ENCODE results near the gene BZW1. TPM values are rescaled to one million over a fixed set of nuclear protein-coding genes. Genes with fewer than 3 reads are reported as not detected.

Gene BZW1
- total RNA-seq, 1 donor, result 590 TPM

- H3K4me1 ChIP-seq (ENCODE audit: insufficient read depth, low read length), result peaks cover 37% of the 10 kb centered on the region
- no peaks in the 10 kb centered on the region for H3K27me3 ChIP-seq (ENCODE audit: insufficient read depth, low read length)
- H3K79me2 ChIP-seq (ENCODE audit: insufficient read depth, low read length), result no peaks in the 10 kb centered on the region
- no peak for DNase-seq (ENCODE audit: insufficient read length, low spot score, missing footprints)
- no peaks in the 10 kb centered on the region for H3K9me3 ChIP-seq (ENCODE audit: low read depth, low read length)
- no peak overlapping the region for H3K4me2 ChIP-seq (ENCODE audit: insufficient read depth, low read length)
- no peaks in the 10 kb centered on the region for H3K36me3 ChIP-seq (ENCODE audit: insufficient read depth, low read length)
- no peaks in the 10 kb centered on the region for H4K20me1 ChIP-seq (ENCODE audit: insufficient read depth, low read length)
- no peak for TF ChIP-seq CTCF (IDR thresholded peaks at IDR 0.05; ENCODE audit: extremely low read depth, low read depth, low read length)
- no peak overlapping the region for H3K27ac ChIP-seq (ENCODE audit: low read depth, low read length)
- no peak overlapping the region for H2AFZ ChIP-seq (ENCODE audit: low read length)
- no peak overlapping the region for H3K4me3 ChIP-seq (ENCODE audit: insufficient read depth, low read length)
These were observed 21.5 kb upstream of the BZW1 start for GRCh38 chr2:200790185-200790584.

GRCh38 chr2:200791905-200792304, 19.8 kb upstream of the BZW1 start:
- no peak overlapping the region for H3K4me3 ChIP-seq (ENCODE audit: insufficient read depth, low read length)
- H3K79me2 ChIP-seq (ENCODE audit: insufficient read depth, low read length), result no peaks in the 10 kb centered on the region
- no peaks in the 10 kb centered on the region for H4K20me1 ChIP-seq (ENCODE audit: insufficient read depth, low read length)
- H3K4me1 ChIP-seq (ENCODE audit: insufficient read depth, low read length), result peaks cover 29% of the 10 kb centered on the region
- H3K36me3 ChIP-seq (ENCODE audit: insufficient read depth, low read length), result no peaks in the 10 kb centered on the region
- no peak overlapping the region for H3K4me2 ChIP-seq (ENCODE audit: insufficient read depth, low read length)
- no peaks in the 10 kb centered on the region for H3K9me3 ChIP-seq (ENCODE audit: low read depth, low read length)
- DNase-seq (ENCODE audit: insufficient read length, low spot score, missing footprints), result no peak
- H3K27me3 ChIP-seq (ENCODE audit: insufficient read depth, low read length), result no peaks in the 10 kb centered on the region
- no peak overlapping the region for H3K27ac ChIP-seq (ENCODE audit: low read depth, low read length)
- H2AFZ ChIP-seq (ENCODE audit: low read length), result no peak overlapping the region
- TF ChIP-seq CTCF (IDR thresholded peaks at IDR 0.05; ENCODE audit: extremely low read depth, low read depth, low read length), result no peak

- Histone ChIP-seq H3K79me2 (ENCODE audit: insufficient read depth, low read length) (no peaks in the 10 kb centered on the region), H3K27ac (ENCODE audit: low read depth, low read length) (no peak overlapping the region), H2AFZ (ENCODE audit: low read length) (peak overlapping the region; percentile 7), H4K20me1 (ENCODE audit: insufficient read depth, low read length) (no peaks in the 10 kb centered on the region), H3K4me3 (ENCODE audit: insufficient read depth, low read length) (no peak overlapping the region), H3K4me1 (ENCODE audit: insufficient read depth, low read length) (peaks cover 18% of the 10 kb centered on the region), H3K27me3 (ENCODE audit: insufficient read depth, low read length) (no peaks in the 10 kb centered on the region), H3K4me2 (ENCODE audit: insufficient read depth, low read length) (no peak overlapping the region), H3K36me3 (ENCODE audit: insufficient read depth, low read length) (no peaks in the 10 kb centered on the region), H3K9me3 (ENCODE audit: low read depth, low read length) (no peaks in the 10 kb centered on the region)
- TF ChIP-seq CTCF (IDR thresholded peaks at IDR 0.05; ENCODE audit: extremely low read depth, low read depth, low read length), result no peak
- no peak for DNase-seq (ENCODE audit: insufficient read length, low spot score, missing footprints)
These were observed 17.6 kb upstream of the BZW1 start for GRCh38 chr2:200794143-200794542.

- H3K27me3 ChIP-seq (ENCODE audit: insufficient read depth, low read length), result no peaks in the 10 kb centered on the region
These were observed 16.7 kb upstream of the BZW1 start for GRCh38 chr2:200795028-200795440.

More at GRCh38 chr2:200795028-200795440, 16.7 kb upstream of the BZW1 start:
- Histone ChIP-seq H4K20me1 (ENCODE audit: insufficient read depth, low read length) (no peaks in the 10 kb centered on the region), H3K27ac (ENCODE audit: low read depth, low read length) (no peak overlapping the region), H2AFZ (ENCODE audit: low read length) (peak overlapping the region; percentile 11), H3K9me3 (ENCODE audit: low read depth, low read length) (no peaks in the 10 kb centered on the region), H3K36me3 (ENCODE audit: insufficient read depth, low read length) (no peaks in the 10 kb centered on the region), H3K4me3 (ENCODE audit: insufficient read depth, low read length) (no peak overlapping the region), H3K79me2 (ENCODE audit: insufficient read depth, low read length) (no peaks in the 10 kb centered on the region), H3K4me2 (ENCODE audit: insufficient read depth, low read length) (no peak overlapping the region), H3K4me1 (ENCODE audit: insufficient read depth, low read length) (peaks cover 18% of the 10 kb centered on the region)
- DNase-seq (ENCODE audit: insufficient read length, low spot score, missing footprints), result peak; percentile 44
- TF ChIP-seq CTCF (IDR thresholded peaks at IDR 0.05; ENCODE audit: extremely low read depth, low read depth, low read length), result no peak

Measured in osteoblast (primary cell).